Brain pericyte (primary cell): ENCODE results near the gene AMMECR1.

ENCODE experiments used
- DNase-seq: peaks from one replicate; pipeline ENCODE4 v3.0.0-alpha.2; 2012; ENCODE audit warnings: low read depth, low spot score

AMMECR1 gene

GRCh38 chrX:110212299-110212698, 105.6 kb downstream of the AMMECR1 start:
- no peak for DNase-seq

- no peak for DNase-seq
Measured at GRCh38 chrX:110211340-110211739, 106.5 kb downstream of the AMMECR1 start.

- peak; percentile 6 for DNase-seq
Measured at GRCh38 chrX:110210417-110211139, 107.3 kb downstream of the AMMECR1 start.

GRCh38 chrX:110208092-110208491, 109.8 kb downstream of the AMMECR1 start:
- no peak for DNase-seq

GRCh38 chrX:110204986-110205385, 112.9 kb downstream of the AMMECR1 start:
- DNase-seq: peak; percentile 10

- no peak for DNase-seq
Measured at GRCh38 chrX:110201799-110202198, 116.1 kb downstream of the AMMECR1 start.

GRCh38 chrX:110194977-110195376, 122.9 kb downstream of the AMMECR1 start:
- no peak for DNase-seq

GRCh38 chrX:110192516-110192915, 125.4 kb downstream of the AMMECR1 start:
- no peak for DNase-seq

- DNase-seq: no peak
Measured at GRCh38 chrX:110188701-110189558, 129.0 kb downstream of the AMMECR1 start.

- DNase-seq: no peak
Measured at GRCh38 chrX:110183314-110183713, 134.6 kb downstream of the AMMECR1 start.

- DNase-seq: no peak
Measured at GRCh38 chrX:110182865-110183264, 135.0 kb downstream of the AMMECR1 start.

- DNase-seq: no peak
Measured at GRCh38 chrX:110182362-110182761, 135.5 kb downstream of the AMMECR1 start.

- no peak for DNase-seq
Measured at GRCh38 chrX:110181459-110182137, 136.3 kb downstream of the AMMECR1 start.

GRCh38 chrX:110180928-110181310, 137.0 kb downstream of the AMMECR1 start:
- DNase-seq: no peak

- no peak for DNase-seq
Measured at GRCh38 chrX:110180176-110180927, 137.5 kb downstream of the AMMECR1 start.

GRCh38 chrX:110178179-110178865, 139.6 kb downstream of the AMMECR1 start:
- no peak for DNase-seq

- no peak for DNase-seq
Measured at GRCh38 chrX:110175696-110176095, 142.2 kb downstream of the AMMECR1 start.

- no peak for DNase-seq
Measured at GRCh38 chrX:110175146-110175545, 142.7 kb downstream of the AMMECR1 start.

- no peak for DNase-seq
Measured at GRCh38 chrX:110173192-110174175, 144.4 kb downstream of the AMMECR1 start.

- DNase-seq: no peak
Measured at GRCh38 chrX:110172215-110172614, 145.7 kb downstream of the AMMECR1 start.
